HG03571 (cell line): ENCODE results near the gene C1orf198.
"Not testable (repeated sequence)": the region's sequence is repeated elsewhere in the genome, so short reads cannot be mapped to it uniquely, and the experiment has no call there.

Experiments used
- ATAC-seq: cut with Tn5 transposase; IDR thresholded peaks from one replicate; pipeline ENCODE4 v1.9.1; 2021; ENCODE audit not compliant: unreplicated experiment

C1orf198 gene

GRCh38 chr1:230861970-230862595, 6.2 kb downstream of the C1orf198 start:
- no peak for ATAC-seq

GRCh38 chr1:230861489-230861888, 6.8 kb downstream of the C1orf198 start:
- no peak for ATAC-seq

- ATAC-seq, result no peak
Measured at GRCh38 chr1:230860617-230861384, 7.5 kb downstream of the C1orf198 start.

GRCh38 chr1:230858918-230859729, 9.2 kb downstream of the C1orf198 start:
- no peak for ATAC-seq

GRCh38 chr1:230858236-230858820, 10.0 kb downstream of the C1orf198 start:
- ATAC-seq, result no peak

GRCh38 chr1:230857822-230858221, 10.5 kb downstream of the C1orf198 start:
- ATAC-seq, result no peak

GRCh38 chr1:230857077-230857476, 11.2 kb downstream of the C1orf198 start:
- ATAC-seq, result no peak

- ATAC-seq, result no peak
Measured at GRCh38 chr1:230855886-230856285, 12.4 kb downstream of the C1orf198 start.

- no peak for ATAC-seq
Measured at GRCh38 chr1:230854423-230854822, 13.9 kb downstream of the C1orf198 start.

GRCh38 chr1:230853731-230854130, 14.6 kb downstream of the C1orf198 start:
- no peak for ATAC-seq

GRCh38 chr1:230852959-230853358, 15.4 kb downstream of the C1orf198 start:
- ATAC-seq, result no peak

- no peak for ATAC-seq
Measured at GRCh38 chr1:230851291-230851691, 17.0 kb downstream of the C1orf198 start.

- no peak for ATAC-seq
Measured at GRCh38 chr1:230850547-230850946, 17.8 kb downstream of the C1orf198 start.

- no peak for ATAC-seq
Measured at GRCh38 chr1:230849451-230850224, 18.7 kb downstream of the C1orf198 start.

- no peak for ATAC-seq
Measured at GRCh38 chr1:230848235-230848634, 20.1 kb downstream of the C1orf198 start.

GRCh38 chr1:230845184-230845583, 23.1 kb downstream of the C1orf198 start:
- not testable (repeated sequence) for ATAC-seq

GRCh38 chr1:230844561-230844960, 23.8 kb downstream of the C1orf198 start:
- no peak for ATAC-seq

GRCh38 chr1:230843503-230844309, 24.6 kb downstream of the C1orf198 start:
- no peak for ATAC-seq

GRCh38 chr1:230842801-230843200, 25.5 kb downstream of the C1orf198 start:
- ATAC-seq, result no peak

GRCh38 chr1:230839173-230839572, 29.1 kb downstream of the C1orf198 start:
- ATAC-seq, result no peak
